ENCODE measurements around the gene SLITRK1. TPM values are rescaled to one million over a fixed set of nuclear protein-coding genes. Genes with fewer than 3 reads are reported as not detected.
A peak's percentile ranks its signal among the peaks of the same experiment; 100 is the strongest.

Gene SLITRK1
- not detected for total RNA-seq

- peak in 1 of 2 donors; percentile 34 for ATAC-seq (ENCODE audit: low FRiP score in 2 of 2)
These were observed at the start of gene SLITRK1 for GRCh38 chr13:83881917-83882605. SLITRK1 (minus strand) TSS chr13:83882474; CDS start chr13:83881507, 967 bp downstream.

GRCh38 chr13:83929157-83929556 is 46.9 kb upstream of the SLITRK1 start:
- Histone ChIP-seq H3K4me1 (no peaks in the 10 kb centered on the region), H3K36me3 (no peaks in the 10 kb centered on the region), H3K27ac (no peak overlapping the region), H3K4me3 (no peak overlapping the region), H3K27me3 (no peaks in the 10 kb centered on the region), H3K9me3 (no peaks in the 10 kb centered on the region)
- TF ChIP-seq POLR2A (IDR thresholded peaks at IDR 0.05): no peak
- no peak for TF ChIP-seq CTCF (IDR thresholded peaks at IDR 0.05)
- no peak for TF ChIP-seq EP300 (IDR thresholded peaks at IDR 0.05)
- TF ChIP-seq POLR2AphosphoS5 (IDR thresholded peaks at IDR 0.05): no peak
- DNase-seq (no peak), ATAC-seq (ENCODE audit: low FRiP score in 2 of 2) (no peak)
- 23 to 30% methylated on average over 4 of the region's 4 CpGs for WGBS, 2 donors

More at GRCh38 chr13:83881917-83882605, at the start of gene SLITRK1:
- no peaks in the 10 kb centered on the region for H3K9me3 ChIP-seq
- peak in 1 of 2 donors; percentile 39 for DNase-seq
- H3K27ac ChIP-seq: no peak within 1 kb of the TSS
- peaks cover 0 to 21% (median 1%) of the 10 kb centered on the region in 4 donors for H3K4me1 ChIP-seq
- H3K36me3 ChIP-seq: no peaks in the 10 kb centered on the region
- TF ChIP-seq EP300 (IDR thresholded peaks at IDR 0.05): no peak
- no peak for TF ChIP-seq CTCF (IDR thresholded peaks at IDR 0.05)
- TF ChIP-seq POLR2A (IDR thresholded peaks at IDR 0.05): no peak
- no peak for TF ChIP-seq POLR2AphosphoS5 (IDR thresholded peaks at IDR 0.05)
- H3K4me3 ChIP-seq: no peak within 1 kb of the TSS
- H3K27me3 ChIP-seq: peaks cover 0 to 4% (median 2%) of the 10 kb centered on the region in 4 donors
- 1 to 3% methylated on average over 32 of the region's 32 CpGs for WGBS, 2 donors

GRCh38 chr13:83919775-83920174 is 37.5 kb upstream of the SLITRK1 start:
- WGBS, 2 donors: 74% methylated on average over 6 of the region's 6 CpGs
- Histone ChIP-seq H3K9me3 (no peaks in the 10 kb centered on the region), H3K4me1 (no peaks in the 10 kb centered on the region), H3K4me3 (no peak overlapping the region), H3K27me3 (no peaks in the 10 kb centered on the region), H3K36me3 (no peaks in the 10 kb centered on the region), H3K27ac (no peak overlapping the region)
- DNase-seq (no peak), ATAC-seq (ENCODE audit: low FRiP score in 2 of 2) (no peak)
- TF ChIP-seq POLR2A (IDR thresholded peaks at IDR 0.05) (no peak), POLR2AphosphoS5 (IDR thresholded peaks at IDR 0.05) (no peak), CTCF (IDR thresholded peaks at IDR 0.05) (no peak), EP300 (IDR thresholded peaks at IDR 0.05) (no peak)

- no peak for ATAC-seq (ENCODE audit: low FRiP score in 2 of 2)
- TF ChIP-seq POLR2AphosphoS5 (IDR thresholded peaks at IDR 0.05) (no peak), CTCF (IDR thresholded peaks at IDR 0.05) (no peak), POLR2A (IDR thresholded peaks at IDR 0.05) (no peak), EP300 (IDR thresholded peaks at IDR 0.05) (no peak)
- Histone ChIP-seq H3K4me3 (no peak overlapping the region), H3K9me3 (no peaks in the 10 kb centered on the region), H3K27me3 (no peaks in the 10 kb centered on the region), H3K36me3 (no peaks in the 10 kb centered on the region), H3K27ac (no peak overlapping the region), H3K4me1 (no peaks in the 10 kb centered on the region)
- 61 to 64% methylated on average over 4 of the region's 4 CpGs for WGBS, 2 donors
- DNase-seq: no peak
These were observed 32.1 kb upstream of the SLITRK1 start for GRCh38 chr13:83914368-83914767.
